Raji (cell line): ENCODE results near the gene LRP1B.

Source experiments
- POLR2A ChIP-seq: IDR thresholded peaks from 2 replicates; pipeline ENCODE4 v1.6.1; 2011; ENCODE audit warnings: low read depth, low read length, control low read depth; ENCODE audit not compliant: insufficient read depth

The LRP1B gene

GRCh38 chr2:142131010-142131669, at the start of gene LRP1B:
LRP1B (minus strand) TSS chr2:142131016; CDS start chr2:142130729, 287 bp downstream.
- no peak for TF ChIP-seq POLR2A

GRCh38 chr2:142179686-142180085, 48.9 kb upstream of the LRP1B start:
- no peak for TF ChIP-seq POLR2A

- TF ChIP-seq POLR2A, result no peak
Measured at GRCh38 chr2:142178604-142179003, 47.8 kb upstream of the LRP1B start.

GRCh38 chr2:142176941-142177340, 46.1 kb upstream of the LRP1B start:
- TF ChIP-seq POLR2A, result no peak

- no peak for TF ChIP-seq POLR2A
Measured at GRCh38 chr2:142175813-142176338, 45.1 kb upstream of the LRP1B start.

GRCh38 chr2:142174176-142174575, 43.4 kb upstream of the LRP1B start:
- no peak for TF ChIP-seq POLR2A

- no peak for TF ChIP-seq POLR2A
Measured at GRCh38 chr2:142170847-142171246, 40.0 kb upstream of the LRP1B start.

GRCh38 chr2:142165790-142166189, 35.0 kb upstream of the LRP1B start:
- no peak for TF ChIP-seq POLR2A

- no peak for TF ChIP-seq POLR2A
Measured at GRCh38 chr2:142153601-142154000, 22.8 kb upstream of the LRP1B start.

GRCh38 chr2:142150453-142150852, 19.6 kb upstream of the LRP1B start:
- no peak for TF ChIP-seq POLR2A

GRCh38 chr2:142144547-142144946, 13.7 kb upstream of the LRP1B start:
- TF ChIP-seq POLR2A, result no peak

- TF ChIP-seq POLR2A, result no peak
Measured at GRCh38 chr2:142142595-142142994, 11.8 kb upstream of the LRP1B start.

- TF ChIP-seq POLR2A, result no peak
Measured at GRCh38 chr2:142140434-142140845, 9.6 kb upstream of the LRP1B start.

- no peak for TF ChIP-seq POLR2A
Measured at GRCh38 chr2:142139384-142139783, 8.6 kb upstream of the LRP1B start.

GRCh38 chr2:142136571-142136970, 5.8 kb upstream of the LRP1B start:
- no peak for TF ChIP-seq POLR2A

GRCh38 chr2:142134911-142135310, 4.1 kb upstream of the LRP1B start:
- no peak for TF ChIP-seq POLR2A

- no peak for TF ChIP-seq POLR2A
Measured at GRCh38 chr2:142130111-142131009, 456 bp downstream of the LRP1B start.

GRCh38 chr2:142128105-142128504, 2.7 kb downstream of the LRP1B start:
- TF ChIP-seq POLR2A, result no peak
